Vagina (tissue), 2 donors: ENCODE measurements around the gene CCL4. TPM values are rescaled to one million over a fixed set of nuclear protein-coding genes. Genes with fewer than 3 reads are reported as not detected.
"Not testable (repeated sequence)": the region's sequence is repeated elsewhere in the genome, so short reads cannot be mapped to it uniquely, and the experiment has no call there.

Experiments used
- DNase-seq, 2 donors: peaks; one replicate each; pipeline ENCODE4 v3.0.0-alpha.2; 2017; ENCODE audit errors: extremely low spot score in 2 of 2
- H3K27ac ChIP-seq: fragments of 200-600 bp; sonication (generic); one replicate; pipeline ENCODE4 v1.5.1; 2019
- H3K27me3 ChIP-seq: fragments of 200-600 bp; sonication (generic); one replicate; pipeline ENCODE4 v1.5.1; 2019
- H3K36me3 ChIP-seq, 2 donors: fragments of 200-600 bp; sonication (generic); one replicate each; pipeline ENCODE4 v1.5.1; 2017 to 2019
- H3K4me1 ChIP-seq: fragments of 200-600 bp; sonication (generic); one replicate; pipeline ENCODE4 v1.5.1; 2019
- H3K4me3 ChIP-seq, 2 donors: fragments of 200-600 bp; sonication (generic); 1 replicate in 1 of 2; 2 replicates in 1 of 2; pipeline ENCODE4 v1.5.1; 2016 to 2019
- H3K9me3 ChIP-seq: fragments of 200-600 bp; sonication (generic); one replicate; pipeline ENCODE4 v1.5.1; 2019
- CTCF ChIP-seq, 3 experiments: fragments of 450-650 bp in 2 of 3; fragments of 200-600 bp in 1 of 3; sonication (generic) in 1 of 3; IDR thresholded peaks; one replicate each; pipeline ENCODE4 v1.5.1; 2017 to 2019; ENCODE audit warnings: antibody characterized with exemption in 3 of 3, mild to moderate bottlenecking in 2 of 3, moderate library complexity in 2 of 3
- POLR2A ChIP-seq, 2 donors: fragments of 450-650 bp; IDR thresholded peaks; one replicate each; pipeline ENCODE4 v1.6.1; 2017; ENCODE audit warnings: antibody characterized with exemption in 2 of 2, mild to moderate bottlenecking in 2 of 2, moderate library complexity in 2 of 2
- POLR2AphosphoS5 ChIP-seq, 2 donors: sonication (generic); formaldehyde crosslinking; IDR thresholded peaks; one replicate each; pipeline ENCODE4 v1.9.0; 2017; ENCODE audit warnings: antibody characterized with exemption in 2 of 2, mild to moderate bottlenecking in 2 of 2, low read depth in 1 of 2; ENCODE audit not compliant: insufficient read depth in 1 of 2
- intact Hi-C: fragments of 100-400 bp; cut with DNase I; formaldehyde crosslinking; loops from one replicate; pipeline ENCODE4 v1.15.1; 2023
- total RNA-seq: library from RNA; depleted of rRNA; stranded (reverse); fragments of >200 nt; gene quantifications from one replicate; pipeline ENCODE4 v1.2.3, GENCODE V29; 2016

The CCL4 gene
- total RNA-seq, 1 donor from 2014 or later, result 15.0 TPM

- Histone ChIP-seq H3K27me3 (no peaks in the 10 kb centered on the region), H3K27ac (no peak within 1 kb of the TSS), H3K4me3 (no peak within 1 kb of the TSS), H3K9me3 (no peaks in the 10 kb centered on the region), H3K4me1 (no peaks in the 10 kb centered on the region), H3K36me3 (no peaks in the 10 kb centered on the region)
- intact Hi-C loops, result no loop called here
- TF ChIP-seq POLR2A (IDR thresholded peaks at IDR 0.05) (no peak), POLR2AphosphoS5 (IDR thresholded peaks at IDR 0.05; ENCODE audit: insufficient read depth in 1 of 2, low read depth in 1 of 2) (no peak), CTCF (IDR thresholded peaks at IDR 0.05) (no peak)
- no peak for DNase-seq
Observed at GRCh38 chr17:36089888-36090836, 13.5 kb upstream of the CCL4 start, which contains the start of gene CCL3. Gene CCL3, minus strand, starts transcription at chr17:36090143. Its CDS starts 85 bp downstream, at chr17:36090058.

- no peak for TF ChIP-seq POLR2AphosphoS5 (IDR thresholded peaks at IDR 0.05; ENCODE audit: insufficient read depth in 1 of 2, low read depth in 1 of 2)
- no peaks in the 10 kb centered on the region for H3K27me3 ChIP-seq
- intact Hi-C loops, result no loop called here
- no peak overlapping the region for H3K4me3 ChIP-seq
- no peaks in the 10 kb centered on the region for H3K9me3 ChIP-seq
- no peaks in the 10 kb centered on the region for H3K36me3 ChIP-seq
- no peak overlapping the region for H3K27ac ChIP-seq
- H3K4me1 ChIP-seq, result no peaks in the 10 kb centered on the region
- DNase-seq, result no peak
Observed at GRCh38 chr17:36092230-36092629, 11.4 kb upstream of the CCL4 start.

- H3K4me3 ChIP-seq, H3K27me3 ChIP-seq, H3K27ac ChIP-seq, DNase-seq, H3K9me3 ChIP-seq, H3K4me1 ChIP-seq, H3K36me3 ChIP-seq, intact Hi-C loops: not testable (repeated sequence)
Observed at GRCh38 chr17:36092715-36093114, 10.9 kb upstream of the CCL4 start.

GRCh38 chr17:36094232-36094631 is 9.4 kb upstream of the CCL4 start:
- Histone ChIP-seq H3K4me3 (no peak overlapping the region), H3K27me3 (no peaks in the 10 kb centered on the region), H3K4me1 (no peaks in the 10 kb centered on the region), H3K36me3 (no peaks in the 10 kb centered on the region), H3K27ac (no peak overlapping the region), H3K9me3 (no peaks in the 10 kb centered on the region)
- no peak for DNase-seq
- intact Hi-C loops, result no loop called here
- TF ChIP-seq POLR2AphosphoS5 (IDR thresholded peaks at IDR 0.05; ENCODE audit: insufficient read depth in 1 of 2, low read depth in 1 of 2), result no peak
- TF ChIP-seq CTCF (IDR thresholded peaks at IDR 0.05), result no peak
- no peak for TF ChIP-seq POLR2A (IDR thresholded peaks at IDR 0.05)

- Histone ChIP-seq H3K9me3 (no peaks in the 10 kb centered on the region), H3K36me3 (no peaks in the 10 kb centered on the region), H3K4me1 (no peaks in the 10 kb centered on the region), H3K27me3 (no peaks in the 10 kb centered on the region), H3K4me3 (no peak overlapping the region), H3K27ac (no peak overlapping the region)
- intact Hi-C loops, result no loop called here
- DNase-seq, result no peak
- TF ChIP-seq POLR2AphosphoS5 (IDR thresholded peaks at IDR 0.05; ENCODE audit: insufficient read depth in 1 of 2, low read depth in 1 of 2) (no peak), CTCF (IDR thresholded peaks at IDR 0.05) (no peak), POLR2A (IDR thresholded peaks at IDR 0.05) (no peak)
Observed at GRCh38 chr17:36094746-36095145, 8.9 kb upstream of the CCL4 start.

GRCh38 chr17:36095992-36096391 is 7.6 kb upstream of the CCL4 start:
- H3K27me3 ChIP-seq, result no peaks in the 10 kb centered on the region
- DNase-seq, result no peak
- H3K4me3 ChIP-seq, result no peak overlapping the region
- H3K4me1 ChIP-seq, result no peaks in the 10 kb centered on the region
- intact Hi-C loops, result no loop called here
- H3K27ac ChIP-seq, result no peak overlapping the region
- TF ChIP-seq POLR2AphosphoS5 (IDR thresholded peaks at IDR 0.05; ENCODE audit: insufficient read depth in 1 of 2, low read depth in 1 of 2), result no peak
- no peak for TF ChIP-seq POLR2A (IDR thresholded peaks at IDR 0.05)
- TF ChIP-seq CTCF (IDR thresholded peaks at IDR 0.05), result no peak
- H3K9me3 ChIP-seq, result no peaks in the 10 kb centered on the region
- no peaks in the 10 kb centered on the region for H3K36me3 ChIP-seq

- H3K9me3 ChIP-seq, H3K4me3 ChIP-seq, H3K27ac ChIP-seq, intact Hi-C loops, H3K36me3 ChIP-seq, H3K27me3 ChIP-seq, H3K4me1 ChIP-seq, DNase-seq: not testable (repeated sequence)
Observed at GRCh38 chr17:36099004-36099403, 4.6 kb upstream of the CCL4 start.

GRCh38 chr17:36104246-36104645 is 619 bp downstream of the CCL4 start:
- H3K36me3 ChIP-seq, H3K9me3 ChIP-seq, H3K27ac ChIP-seq, DNase-seq, H3K27me3 ChIP-seq, H3K4me3 ChIP-seq, intact Hi-C loops, H3K4me1 ChIP-seq: not testable (repeated sequence)
